ENCODE results near the gene CFAP161. TPM values are rescaled to one million over a fixed set of nuclear protein-coding genes. Genes with fewer than 3 reads are reported as not detected.
"Not testable (repeated sequence)": the region's sequence is repeated elsewhere in the genome, so short reads cannot be mapped to it uniquely, and the experiment has no call there.

Gene CFAP161
- total RNA-seq, 3 donors from 2014 or later, result not detected

DNA sequence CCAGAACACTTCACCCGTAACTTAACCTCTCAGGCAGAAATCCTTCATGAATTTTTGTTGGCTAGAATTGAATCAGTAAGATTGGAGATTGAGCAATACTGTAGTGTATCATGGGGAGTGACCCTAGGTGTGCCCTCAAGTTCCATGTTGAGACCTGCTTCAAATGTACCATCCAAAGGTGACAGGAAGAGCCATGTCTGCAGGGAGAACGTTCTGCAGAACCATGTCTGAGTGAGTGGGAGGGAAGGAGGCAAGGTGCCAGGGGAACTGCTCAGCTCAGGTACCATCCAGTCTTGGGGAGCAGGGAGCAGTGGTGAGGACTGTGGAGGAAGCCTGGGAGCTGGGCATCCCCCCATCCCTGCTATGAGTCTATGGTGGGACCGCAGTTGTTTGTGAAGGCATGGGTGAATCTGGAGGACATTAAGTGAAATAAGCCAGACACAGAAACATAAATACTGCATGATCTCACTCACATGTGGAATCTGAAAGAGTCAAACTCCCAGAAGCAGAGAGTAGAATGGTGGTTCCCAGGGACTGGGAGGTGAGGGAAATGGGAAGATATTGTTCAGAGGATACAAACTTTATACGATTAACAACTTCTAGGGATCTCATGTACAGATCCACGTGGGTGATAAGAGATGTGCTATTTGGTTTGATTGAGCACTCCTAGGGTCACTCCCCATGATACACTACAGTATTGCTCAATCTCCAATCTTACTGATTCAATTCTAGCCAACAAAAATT lies 23.3 kb downstream of the CFAP161 start:
- ATAC-seq (no peak), DNase-seq (no peak)
- H3K4me1 Mint-ChIP-seq (ENCODE audit: low read depth), result peaks cover 18% of the 10 kb centered on the region
- H3K27me3 Mint-ChIP-seq (ENCODE audit: low read depth), result peaks cover 1% of the 10 kb centered on the region
- no peaks in the 10 kb centered on the region for H3K36me3 Mint-ChIP-seq (ENCODE audit: insufficient read depth)
- H3K4me3 Mint-ChIP-seq, result no peak overlapping the region
- H3K9me3 Mint-ChIP-seq, result no peaks in the 10 kb centered on the region

- Mint-ChIP-seq H3K36me3 (ENCODE audit: insufficient read depth) (no peaks in the 10 kb centered on the region), H3K4me3 (no peak overlapping the region), H3K4me1 (ENCODE audit: low read depth) (peaks cover 19% of the 10 kb centered on the region), H3K9me3 (no peaks in the 10 kb centered on the region), H3K27me3 (ENCODE audit: low read depth) (peaks cover 4% of the 10 kb centered on the region)
- ATAC-seq (no peak), DNase-seq (no peak)
Measured at GRCh38 chr15:81157939-81158223, 23.8 kb downstream of the CFAP161 start.

- not testable (repeated sequence) for H3K36me3 Mint-ChIP-seq (ENCODE audit: insufficient read depth); DNase-seq; H3K9me3 Mint-ChIP-seq; ATAC-seq; H3K4me3 Mint-ChIP-seq; H3K27me3 Mint-ChIP-seq (ENCODE audit: low read depth)
- peaks cover 19% of the 10 kb centered on the region for H3K4me1 Mint-ChIP-seq (ENCODE audit: low read depth)
Measured at GRCh38 chr15:81158561-81158960, 24.5 kb downstream of the CFAP161 start.

GRCh38 chr15:81160312-81161159 lies 26.5 kb downstream of the CFAP161 start:
- no peak for ATAC-seq

GRCh38 chr15:81161160-81161673 lies 27.1 kb downstream of the CFAP161 start:
- Mint-ChIP-seq H3K9me3 (no peaks in the 10 kb centered on the region), H3K36me3 (ENCODE audit: insufficient read depth) (no peaks in the 10 kb centered on the region), H3K4me1 (ENCODE audit: low read depth) (peaks cover 19% of the 10 kb centered on the region), H3K4me3 (no peak overlapping the region), H3K27me3 (ENCODE audit: low read depth) (peaks cover 12% of the 10 kb centered on the region)
- no peak for DNase-seq
- ATAC-seq, result no peak

More at GRCh38 chr15:81160312-81161159, 26.5 kb downstream of the CFAP161 start:
- peaks cover 19% of the 10 kb centered on the region for H3K4me1 Mint-ChIP-seq (ENCODE audit: low read depth)
- H3K27me3 Mint-ChIP-seq (ENCODE audit: low read depth), result peaks cover 12% of the 10 kb centered on the region
- no peaks in the 10 kb centered on the region for H3K9me3 Mint-ChIP-seq
- H3K36me3 Mint-ChIP-seq (ENCODE audit: insufficient read depth), result no peaks in the 10 kb centered on the region
- DNase-seq, result no peak
- no peak overlapping the region for H3K4me3 Mint-ChIP-seq

DNA sequence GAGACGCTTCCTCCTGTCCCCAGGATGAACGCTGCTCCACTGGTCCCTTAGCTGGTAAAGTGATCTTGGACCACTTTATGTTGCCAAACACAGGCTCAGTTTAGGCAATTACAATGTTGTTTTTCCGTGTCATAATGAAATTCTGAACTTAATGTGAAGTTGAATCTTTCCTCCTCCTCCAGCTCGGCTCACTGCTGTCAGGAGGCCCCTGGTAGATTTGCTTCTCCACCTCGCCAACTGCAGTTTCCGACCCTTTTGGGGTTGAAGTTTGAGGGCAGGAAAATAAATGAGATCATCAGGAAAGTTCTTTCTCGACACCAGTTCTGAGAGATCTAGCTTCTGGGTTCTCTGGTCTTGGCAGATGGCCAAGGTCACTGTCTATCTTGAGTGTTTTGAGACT lies 27.8 kb downstream of the CFAP161 start:
- no peak for DNase-seq
- H3K4me3 Mint-ChIP-seq, result no peak overlapping the region

GRCh38 chr15:81163961-81164800 lies 30.1 kb downstream of the CFAP161 start:
- DNase-seq (no peak), ATAC-seq (no peak)
- Mint-ChIP-seq H3K9me3 (no peaks in the 10 kb centered on the region), H3K4me1 (ENCODE audit: low read depth) (peaks cover 32% of the 10 kb centered on the region), H3K36me3 (ENCODE audit: insufficient read depth) (no peaks in the 10 kb centered on the region), H3K4me3 (no peak overlapping the region), H3K27me3 (ENCODE audit: low read depth) (peaks cover 16% of the 10 kb centered on the region)

More for the DNA sequence above, 27.8 kb downstream of the CFAP161 start:
- Mint-ChIP-seq H3K9me3 (no peaks in the 10 kb centered on the region), H3K4me1 (ENCODE audit: low read depth) (peaks cover 24% of the 10 kb centered on the region), H3K27me3 (ENCODE audit: low read depth) (peaks cover 12% of the 10 kb centered on the region), H3K36me3 (ENCODE audit: insufficient read depth) (no peaks in the 10 kb centered on the region)
- ATAC-seq, result no peak

DNA sequence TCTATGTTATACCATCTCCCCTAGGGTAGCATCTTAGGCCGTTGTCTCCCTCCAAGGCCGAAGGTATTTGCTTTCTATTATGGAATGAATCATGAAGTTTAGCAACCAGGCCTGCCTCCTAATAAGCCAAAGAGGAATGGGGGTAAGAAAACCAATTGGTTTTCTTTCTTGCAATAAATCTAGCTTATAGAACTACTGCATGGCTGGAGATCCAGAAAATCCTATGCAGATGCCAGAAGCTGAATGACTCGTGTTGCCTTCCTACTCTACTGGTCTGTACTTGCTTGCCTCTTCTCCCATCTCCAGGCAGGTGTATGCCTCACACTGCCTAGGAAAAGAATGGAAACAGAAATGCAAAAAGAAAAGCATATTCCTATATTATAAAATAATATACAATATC lies 31.5 kb downstream of the CFAP161 start:
- H3K4me3 Mint-ChIP-seq, result no peak overlapping the region
- H3K27me3 Mint-ChIP-seq (ENCODE audit: low read depth), result peaks cover 16% of the 10 kb centered on the region
- no peaks in the 10 kb centered on the region for H3K36me3 Mint-ChIP-seq (ENCODE audit: insufficient read depth)
- H3K4me1 Mint-ChIP-seq (ENCODE audit: low read depth), result peaks cover 32% of the 10 kb centered on the region
- DNase-seq (no peak), ATAC-seq (no peak)
- no peaks in the 10 kb centered on the region for H3K9me3 Mint-ChIP-seq

DNA sequence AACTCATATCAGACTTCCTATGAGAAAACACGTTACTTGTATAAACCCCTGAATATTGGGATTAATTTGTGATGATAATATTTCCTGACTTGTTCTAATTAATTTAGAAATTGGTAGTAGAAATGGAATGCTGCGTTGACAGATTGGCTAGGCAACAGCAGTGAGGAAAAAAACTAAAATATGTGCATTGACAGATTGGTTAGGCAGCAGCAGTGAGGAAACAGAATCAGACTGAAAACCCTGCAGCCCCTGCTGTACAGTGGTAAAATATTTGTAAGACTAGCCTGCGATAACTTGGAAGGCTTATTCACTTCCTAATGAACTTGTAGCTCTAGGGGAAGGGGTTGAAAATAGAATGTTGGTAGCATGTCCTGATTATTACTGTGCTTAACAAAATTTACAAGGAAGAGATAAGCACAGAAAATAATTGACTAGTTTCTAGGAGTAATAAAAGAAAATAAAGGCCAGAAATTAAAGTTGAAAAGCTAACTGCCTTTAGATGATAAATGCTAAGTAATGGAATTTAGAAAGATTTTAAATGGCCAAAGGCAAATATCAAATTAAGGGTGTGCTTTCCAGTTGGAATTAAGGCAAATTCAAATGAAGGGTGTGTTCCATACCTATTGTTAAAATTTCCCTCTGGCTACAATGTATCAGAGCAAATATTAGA lies 32.7 kb downstream of the CFAP161 start:
- no peak for DNase-seq
- no peak for ATAC-seq
- H3K4me1 Mint-ChIP-seq (ENCODE audit: low read depth), result peaks cover 20% of the 10 kb centered on the region
- H3K36me3 Mint-ChIP-seq (ENCODE audit: insufficient read depth), result no peaks in the 10 kb centered on the region
- no peaks in the 10 kb centered on the region for H3K9me3 Mint-ChIP-seq
- no peak overlapping the region for H3K4me3 Mint-ChIP-seq
- H3K27me3 Mint-ChIP-seq (ENCODE audit: low read depth), result peaks cover 18% of the 10 kb centered on the region

DNA sequence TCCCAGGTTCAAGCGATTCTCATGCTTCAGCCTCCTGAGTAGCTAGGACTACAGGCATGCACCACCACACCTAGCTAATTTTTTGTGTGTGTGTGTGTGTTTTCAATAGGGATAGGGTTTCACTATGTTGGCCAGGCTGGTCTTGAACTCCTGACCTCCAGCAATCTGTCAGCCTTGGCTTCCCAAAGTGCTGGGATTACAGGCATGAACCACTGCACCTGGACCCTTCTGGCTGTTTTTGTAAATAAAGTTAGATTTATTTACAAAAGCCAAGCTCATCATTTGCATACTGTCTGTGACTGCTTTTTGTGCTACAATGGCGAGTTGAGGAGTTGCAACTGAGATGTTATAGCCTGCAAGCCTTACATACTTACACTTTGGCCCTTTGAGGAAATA lies 34.1 kb downstream of the CFAP161 start:
- Mint-ChIP-seq H3K27me3 (ENCODE audit: low read depth) (peaks cover 17% of the 10 kb centered on the region), H3K9me3 (no peaks in the 10 kb centered on the region), H3K36me3 (ENCODE audit: insufficient read depth) (no peaks in the 10 kb centered on the region), H3K4me3 (no peak overlapping the region), H3K4me1 (ENCODE audit: low read depth) (peaks cover 13% of the 10 kb centered on the region)
- ATAC-seq (no peak), DNase-seq (no peak)

DNA sequence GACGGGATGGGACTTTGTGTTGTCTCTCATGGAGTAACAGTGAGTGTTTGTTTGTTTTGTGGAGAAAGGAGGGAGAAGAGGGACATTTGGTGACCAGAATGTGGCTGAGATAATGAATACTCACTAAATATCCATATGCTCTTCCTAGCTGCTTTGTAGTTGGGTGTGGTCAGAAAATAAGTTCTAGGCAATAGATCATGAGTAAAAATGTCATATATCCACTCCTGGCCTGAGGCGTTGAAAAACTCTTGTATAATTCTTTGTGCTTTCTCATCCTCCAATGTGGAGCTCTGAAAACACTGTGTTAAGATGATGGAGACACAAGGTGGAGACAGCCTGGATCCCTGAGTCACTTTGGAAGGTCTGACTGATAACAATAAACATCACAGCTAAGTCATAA lies 34.6 kb downstream of the CFAP161 start:
- ATAC-seq (no peak), DNase-seq (no peak)
- no peak overlapping the region for H3K4me3 Mint-ChIP-seq
- H3K36me3 Mint-ChIP-seq (ENCODE audit: insufficient read depth), result no peaks in the 10 kb centered on the region
- H3K4me1 Mint-ChIP-seq (ENCODE audit: low read depth), result peaks cover 13% of the 10 kb centered on the region
- H3K9me3 Mint-ChIP-seq, result no peaks in the 10 kb centered on the region
- H3K27me3 Mint-ChIP-seq (ENCODE audit: low read depth), result peaks cover 17% of the 10 kb centered on the region

DNA sequence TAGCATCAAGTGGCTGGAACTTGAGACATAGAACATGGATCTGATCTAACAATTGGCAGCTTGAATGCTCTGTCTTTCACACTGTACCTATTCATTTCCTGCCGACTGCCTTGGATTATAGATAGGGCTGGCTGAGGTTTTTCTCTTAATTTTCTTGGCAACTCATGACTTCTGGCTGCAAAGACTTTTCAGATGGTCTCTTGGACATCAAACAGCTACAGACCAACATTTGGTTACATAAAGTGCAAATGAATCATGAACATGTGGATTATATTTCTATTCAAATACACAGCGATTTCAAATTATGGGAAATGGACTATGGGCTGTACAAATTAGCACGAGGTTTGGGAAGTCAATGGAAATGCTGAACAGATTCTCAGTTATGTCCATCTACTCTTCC lies 36.4 kb downstream of the CFAP161 start:
- Mint-ChIP-seq H3K36me3 (ENCODE audit: insufficient read depth) (no peaks in the 10 kb centered on the region), H3K4me3 (no peak overlapping the region), H3K27me3 (ENCODE audit: low read depth) (peaks cover 10% of the 10 kb centered on the region), H3K4me1 (ENCODE audit: low read depth) (peaks cover 13% of the 10 kb centered on the region), H3K9me3 (no peaks in the 10 kb centered on the region)
- ATAC-seq (no peak), DNase-seq (no peak)

DNA sequence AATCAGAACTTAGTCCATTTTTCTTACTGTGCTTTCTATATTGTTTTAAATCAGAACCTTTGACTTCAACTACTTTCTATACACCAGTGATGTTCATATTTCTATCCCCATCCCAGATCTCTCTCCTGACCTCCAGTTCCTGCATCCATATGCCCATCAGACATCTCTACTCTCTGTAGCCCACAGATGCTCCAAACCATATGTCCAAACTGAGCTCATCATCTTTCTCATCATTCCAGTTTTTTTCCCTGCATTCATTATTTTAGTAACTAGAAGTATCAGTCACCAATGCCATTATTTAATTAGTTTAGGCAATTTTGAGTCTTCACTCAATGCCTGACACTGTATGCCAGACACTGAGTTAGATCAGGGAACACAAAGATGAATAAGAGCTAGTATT lies 37.2 kb downstream of the CFAP161 start:
- H3K4me1 Mint-ChIP-seq (ENCODE audit: low read depth), result peaks cover 13% of the 10 kb centered on the region
- peaks cover 10% of the 10 kb centered on the region for H3K27me3 Mint-ChIP-seq (ENCODE audit: low read depth)
- no peak for ATAC-seq
- no peak for DNase-seq
- no peaks in the 10 kb centered on the region for H3K36me3 Mint-ChIP-seq (ENCODE audit: insufficient read depth)
- H3K4me3 Mint-ChIP-seq, result no peak overlapping the region
- no peaks in the 10 kb centered on the region for H3K9me3 Mint-ChIP-seq
